GM21723 (cell line): ENCODE measurements around the gene SUSD2.
"Not testable (repeated sequence)": the region's sequence is repeated elsewhere in the genome, so short reads cannot be mapped to it uniquely, and the experiment has no call there.

ENCODE experiments used
- ATAC-seq: cut with Tn5 transposase; IDR thresholded peaks from one replicate; pipeline ENCODE4 v1.9.1; 2021; ENCODE audit warnings: mild to moderate bottlenecking, moderate library complexity; ENCODE audit not compliant: unreplicated experiment

The SUSD2 gene

GRCh38 chr22:24181088-24181995, at the start of gene SUSD2:
SUSD2 (plus strand) TSS chr22:24181487; CDS start chr22:24181520, 33 bp downstream.
- ATAC-seq: no peak

DNA sequence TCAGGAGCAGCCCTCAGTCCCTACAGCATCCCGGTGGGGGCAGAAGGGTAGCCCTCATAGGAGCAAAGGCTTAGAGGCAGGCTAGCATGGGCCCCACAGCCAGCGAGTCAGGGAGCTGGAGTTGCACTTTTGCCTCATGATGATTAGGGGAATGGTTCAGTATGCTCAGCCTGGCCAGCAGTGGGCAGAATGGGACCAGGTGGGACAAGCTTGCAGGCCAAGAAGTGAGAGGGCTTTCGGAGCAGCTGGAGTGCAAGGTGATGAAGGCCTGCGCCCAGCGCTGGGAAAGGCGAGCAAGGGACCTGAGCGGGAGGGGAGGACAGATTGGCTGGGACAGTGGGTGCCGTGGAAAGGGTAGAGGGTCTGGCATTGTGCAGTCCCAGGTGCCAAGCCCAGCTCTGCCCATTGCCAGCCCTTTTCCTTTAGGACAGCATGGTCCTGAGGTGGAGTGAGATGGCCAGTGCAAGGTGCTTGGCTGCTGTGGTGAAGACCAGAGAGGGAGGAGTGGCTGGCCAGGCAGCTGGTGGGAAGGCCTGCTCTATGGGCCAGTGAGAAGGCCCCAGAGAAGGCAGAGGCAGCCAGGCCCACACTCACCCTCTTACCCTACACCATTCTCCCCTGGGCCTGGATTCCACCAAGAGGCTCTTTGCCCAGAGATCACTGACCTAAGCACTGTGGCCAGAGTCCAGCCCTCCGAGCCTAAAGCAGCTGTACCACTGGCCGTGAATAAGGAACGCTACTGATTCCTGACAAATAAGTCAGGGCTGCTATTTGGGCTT, 47.9 kb upstream of the SUSD2 start:
- ATAC-seq: no peak

GRCh38 chr22:24134090-24134846, 47.0 kb upstream of the SUSD2 start:
- ATAC-seq: no peak

GRCh38 chr22:24136533-24136932, 44.8 kb upstream of the SUSD2 start:
- not testable (repeated sequence) for ATAC-seq

GRCh38 chr22:24137595-24137994, 43.7 kb upstream of the SUSD2 start:
- ATAC-seq: no peak

- no peak for ATAC-seq
Observed at GRCh38 chr22:24138649-24139420, 42.5 kb upstream of the SUSD2 start.

- ATAC-seq: no peak
Observed at GRCh38 chr22:24140357-24140756, 40.9 kb upstream of the SUSD2 start.

DNA sequence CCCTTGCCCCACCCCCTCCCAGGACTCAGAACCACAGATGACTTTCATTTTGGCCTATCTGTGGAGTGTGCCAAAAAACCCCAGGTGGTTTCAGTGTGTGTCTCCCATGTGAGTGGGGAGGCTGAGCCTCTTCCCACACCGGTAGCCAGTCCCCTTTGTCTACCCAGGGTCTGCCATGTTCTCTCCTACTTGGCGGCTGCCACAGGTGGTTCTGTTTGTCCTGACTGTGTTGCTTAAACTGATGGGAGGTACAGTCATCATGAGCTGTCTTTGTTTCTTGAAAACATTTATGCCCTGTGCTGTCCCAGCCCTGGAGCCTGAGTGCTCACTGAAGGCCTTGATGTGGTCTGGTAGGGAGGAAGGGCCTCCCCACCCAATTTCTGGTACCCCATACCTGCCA, 39.7 kb upstream of the SUSD2 start:
- ATAC-seq: no peak

- ATAC-seq: no peak
Observed at GRCh38 chr22:24142241-24142640, 39.0 kb upstream of the SUSD2 start.

GRCh38 chr22:24142831-24143230, 38.5 kb upstream of the SUSD2 start:
- ATAC-seq: no peak

DNA sequence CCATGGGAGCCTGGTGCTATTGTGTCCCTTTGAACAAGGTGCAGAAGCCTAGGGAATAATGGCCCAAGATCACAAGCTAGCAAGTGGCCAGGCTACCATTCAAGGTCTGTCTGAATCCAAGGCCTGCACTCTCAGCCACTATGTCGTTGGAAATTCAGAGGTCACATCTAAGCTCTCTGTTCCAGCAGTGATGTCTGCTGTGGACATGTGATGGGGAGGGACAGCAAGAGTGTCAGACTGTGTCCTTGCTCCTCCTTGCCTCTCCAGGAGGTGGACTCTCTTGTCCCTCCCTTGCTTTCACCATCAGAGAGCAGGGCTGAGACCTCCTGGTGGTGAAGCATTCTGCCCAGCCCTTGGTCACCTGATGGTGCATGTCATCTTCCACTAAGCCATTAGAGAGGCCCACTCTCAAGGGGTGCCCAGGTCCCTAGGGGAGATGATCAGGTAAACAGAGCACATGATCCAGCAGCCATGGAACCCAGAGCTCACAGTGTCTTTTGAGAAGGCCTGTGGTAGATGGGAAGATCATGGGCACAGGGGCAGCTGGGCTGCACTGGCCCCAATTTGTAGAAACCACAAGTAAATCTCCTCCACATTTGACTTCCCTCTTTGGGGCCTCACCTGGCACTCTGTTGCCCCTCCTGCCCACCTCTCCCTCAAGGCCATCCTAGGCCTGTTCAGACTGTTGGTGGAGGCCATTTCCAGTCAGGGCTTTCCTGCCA, 37.1 kb upstream of the SUSD2 start:
- no peak for ATAC-seq

GRCh38 chr22:24144778-24145085, 36.6 kb upstream of the SUSD2 start:
- no peak for ATAC-seq

- no peak for ATAC-seq
Observed at GRCh38 chr22:24145446-24146193, 35.7 kb upstream of the SUSD2 start.

DNA sequence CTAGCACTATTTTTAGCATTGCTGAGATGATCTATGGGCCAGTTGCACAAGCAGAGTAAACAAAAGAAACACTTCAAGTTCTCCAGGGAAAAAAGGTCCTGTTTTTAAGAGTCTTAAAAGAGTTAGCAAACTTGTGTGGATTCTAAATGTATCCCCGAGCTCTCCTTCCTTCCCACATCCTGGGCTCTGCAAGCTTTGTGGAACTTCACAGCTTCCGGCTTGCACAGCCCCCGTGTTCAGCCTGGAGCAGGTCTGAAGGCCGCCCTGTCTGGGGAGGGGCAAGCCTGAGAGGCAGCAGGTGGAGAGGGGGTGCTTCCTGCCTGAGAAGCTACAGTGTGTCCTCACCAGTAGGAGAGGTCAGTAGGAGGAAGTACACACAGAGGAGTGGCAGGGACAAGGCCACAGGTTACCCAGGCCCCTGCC, 35.1 kb upstream of the SUSD2 start:
- ATAC-seq: no peak

- no peak for ATAC-seq
Observed at GRCh38 chr22:24146791-24147353, 34.4 kb upstream of the SUSD2 start.

GRCh38 chr22:24147666-24148065, 33.6 kb upstream of the SUSD2 start:
- ATAC-seq: no peak

GRCh38 chr22:24148266-24149197, 32.8 kb upstream of the SUSD2 start:
- ATAC-seq: no peak

DNA sequence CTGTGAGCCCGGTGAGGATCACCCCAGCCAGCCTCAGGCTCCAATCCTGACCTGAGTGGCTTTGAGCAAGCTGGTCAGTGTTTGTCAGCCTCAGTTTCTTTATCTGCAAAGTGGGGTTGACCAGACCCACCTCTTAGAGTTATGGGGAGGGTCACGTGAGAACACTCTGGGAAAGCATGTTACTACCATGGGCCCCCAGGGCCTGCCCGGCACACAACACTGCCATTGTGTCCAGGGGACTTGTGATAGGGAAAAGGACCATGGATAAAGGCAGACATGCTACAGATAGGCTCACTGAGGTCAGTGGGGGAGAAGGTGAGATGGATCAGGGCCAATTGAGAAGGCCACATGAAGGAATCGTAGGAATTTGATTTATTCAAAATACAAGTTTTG, 32.1 kb upstream of the SUSD2 start:
- no peak for ATAC-seq
